Right lobe of liver (tissue), 6 donors: ENCODE measurements around the gene NOL4L. TPM values are rescaled to one million over a fixed set of nuclear protein-coding genes. Genes with fewer than 3 reads are reported as not detected.

Experiments
- ATAC-seq, 4 donors: fragments of 200-7000 bp; cut with Tn5 transposase; one replicate each; pipeline ENCODE4 v1.9.1; 2020; ENCODE audit warnings: mild to moderate bottlenecking in 4 of 4, moderate library complexity in 4 of 4
- DNase-seq, 3 donors: peaks; one replicate each; pipeline ENCODE4 v3.0.0-alpha.2; 2020
- H3K27ac ChIP-seq, 3 donors: fragments of 200-600 bp; one replicate each; pipeline ENCODE4 v1.8.0; 2022
- H3K27me3 ChIP-seq, 2 donors: fragments of 200-600 bp; one replicate each; pipeline ENCODE4 v1.8.0; 2022
- H3K36me3 ChIP-seq, 4 donors: fragments of 200-600 bp; sonication (generic) in 1 of 4; one replicate each; pipeline versions ENCODE4 v1.5.1 to v1.8.0; 2017 to 2022; ENCODE audit warnings: control low read depth in 1 of 4
- H3K4me1 ChIP-seq, 4 donors: fragments of 200-600 bp; sonication (generic) in 1 of 4; one replicate each; pipeline versions ENCODE4 v1.5.1 to v1.8.0; 2017 to 2022; ENCODE audit warnings: control low read depth in 1 of 4
- H3K4me3 ChIP-seq, 3 donors: fragments of 200-600 bp; one replicate each; pipeline ENCODE4 v1.8.0; 2022
- H3K9me3 ChIP-seq, 4 donors: fragments of 200-600 bp; sonication (generic) in 1 of 4; one replicate each; pipeline versions ENCODE4 v1.5.1 to v1.8.0; 2017 to 2022; ENCODE audit warnings: control low read depth in 1 of 4
- CTCF ChIP-seq, 4 donors: fragments of 200-600 bp in 3 of 4; fragments of 450-650 bp in 1 of 4; IDR thresholded peaks; one replicate each; pipeline versions ENCODE4 v1.5.1 to v1.8.0; 2016 to 2022; ENCODE audit warnings: antibody characterized with exemption in 4 of 4, mild to moderate bottlenecking in 2 of 4
- POLR2A ChIP-seq: fragments of 450-650 bp; IDR thresholded peaks from one replicate; pipeline ENCODE4 v1.6.1; 2017; ENCODE audit warnings: antibody characterized with exemption, mild to moderate bottlenecking
- WGBS: methylation state at CpG from one replicate; pipeline ENCODE4 v1.1.6; 2018; ENCODE audit warnings: low coverage, low lambda C conversion rate; ENCODE audit not compliant: insufficient coverage; ENCODE audit errors: missing lambda C conversion rate; 5-methylcytosine and 5-hydroxymethylcytosine counted together
- intact Hi-C, 2 donors: fragments of 100-400 bp; cut with DNase I; formaldehyde crosslinking; loops; one replicate each; pipeline versions ENCODE4 v1.11.2 to v1.14.1; 2022
- total RNA-seq, 6 experiments: library from RNA; depleted of rRNA in 2 of 6; stranded (reverse); fragments of >200 nt in 2 of 6; fragmentation: NEBNext Ultra II Directional in 3 of 6; extraction: Animal tissue kit (Norgen Biotek cat#: 25700) in 3 of 6; gene quantifications; one replicate each; pipeline versions ENCODE4 v1.1.0 to v1.2.4, GENCODE V29; 2016 to 2023
- donor health status: DM: no; HTN: yes; CAD: no.
- donor health status: DM: no; HTN: no; CAD: no.
- donor health status: DM: no; HTN: no; CAD: no.
- donor health status: DM: no; HTN: yes; CAD: no.
- donor health status: DM: no; HTN: yes; CAD: no.

Gene NOL4L
- total RNA-seq, 6 experiments from 2014 or later: 4.3 to 6.5 (median 5.7) TPM

- H3K27ac ChIP-seq: no peak overlapping the region
- no peaks in the 10 kb centered on the region for H3K4me1 ChIP-seq
- no peak for TF ChIP-seq POLR2A
- TF ChIP-seq CTCF (IDR thresholded peaks at IDR 0.05): no peak
- ATAC-seq (no peak), DNase-seq (no peak)
- intact Hi-C loops: no loop called here
- no peaks in the 10 kb centered on the region for H3K27me3 ChIP-seq
- WGBS: no CpG with 5 or more reads among the region's 3 CpGs
- H3K36me3 ChIP-seq: no peaks in the 10 kb centered on the region
- H3K9me3 ChIP-seq: no peaks in the 10 kb centered on the region
- no peak overlapping the region for H3K4me3 ChIP-seq
Measured at GRCh38 chr20:32626407-32626806, 41.3 kb upstream of the NOL4L start.

- no peak for DNase-seq
- H3K27me3 ChIP-seq: no peaks in the 10 kb centered on the region
- intact Hi-C loops: no loop called here
- no peak for TF ChIP-seq CTCF (IDR thresholded peaks at IDR 0.05)
- TF ChIP-seq POLR2A: no peak
- H3K9me3 ChIP-seq: no peaks in the 10 kb centered on the region
- no peak overlapping the region for H3K27ac ChIP-seq
- H3K36me3 ChIP-seq: no peaks in the 10 kb centered on the region
- H3K4me3 ChIP-seq: no peak overlapping the region
- no peak for ATAC-seq
- 77% methylated on average over 10 of the region's 18 CpGs for whole genome bisulfite sequencing
- H3K4me1 ChIP-seq: no peaks in the 10 kb centered on the region
Measured at GRCh38 chr20:32625996-32626395, 40.9 kb upstream of the NOL4L start.

GRCh38 chr20:32624687-32625345, 39.7 kb upstream of the NOL4L start:
- Histone ChIP-seq H3K27ac (no peak overlapping the region), H3K4me1 (no peaks in the 10 kb centered on the region), H3K27me3 (no peaks in the 10 kb centered on the region), H3K36me3 (no peaks in the 10 kb centered on the region), H3K4me3 (no peak overlapping the region), H3K9me3 (no peaks in the 10 kb centered on the region)
- TF ChIP-seq POLR2A (no peak), CTCF (IDR thresholded peaks at IDR 0.05) (no peak)
- intact Hi-C loops: no loop called here
- DNase-seq: no peak
- ATAC-seq: no peak
- 96% methylated on average over 5 of the region's 5 CpGs for WGBS

GRCh38 chr20:32623667-32624157, 38.6 kb upstream of the NOL4L start:
- no peaks in the 10 kb centered on the region for H3K27me3 ChIP-seq
- no peak overlapping the region for H3K4me3 ChIP-seq
- no CpG with 5 or more reads among the region's 18 CpGs for WGBS
- H3K27ac ChIP-seq: no peak overlapping the region
- TF ChIP-seq POLR2A: no peak
- TF ChIP-seq CTCF (IDR thresholded peaks at IDR 0.05): no peak
- intact Hi-C loops: no loop called here
- no peaks in the 10 kb centered on the region for H3K9me3 ChIP-seq
- H3K36me3 ChIP-seq: no peaks in the 10 kb centered on the region
- no peak for ATAC-seq
- DNase-seq: no peak
- no peaks in the 10 kb centered on the region for H3K4me1 ChIP-seq
